GM12878 (cell line): ENCODE measurements around the gene BRME1. TPM values are rescaled to one million over a fixed set of nuclear protein-coding genes. Genes with fewer than 3 reads are reported as not detected.

ENCODE experiments used
- ATAC-seq: fragments of 200-7000 bp; cut with Tn5 transposase; 3 replicates; pipeline ENCODE4 v1.9.1; 2020; ENCODE audit warnings: mild to moderate bottlenecking, moderate library complexity
- BruUV-seq: library from RNA; stranded (reverse); fragments of 400-500 nt; replicated peaks from 2 replicates; lab custom pipeline; 2021; lab: Mats Ljungman, UMichigan
- CTCF ChIA-PET: fragments of 300-600 bp; sonication (Branson Sonifier 250); formaldehyde crosslinking; extraction: SDS; loops from one replicate; lab custom pipeline; 2021; ENCODE audit warnings: inconsistent platforms; lab: Yijun Ruan, JAX
- POLR2A ChIA-PET: fragments of 350-600 bp; formaldehyde crosslinking; extraction: SDS; loops from one replicate; lab custom pipeline; 2021; ENCODE audit warnings: inconsistent platforms; lab: Charles Lee
- RAD21 ChIA-PET: fragments of 300-600 bp; sonication (Branson Sonifier 250); formaldehyde crosslinking; loops from one replicate; lab custom pipeline; 2023; ENCODE audit warnings: antibody characterized with exemption; ENCODE audit not compliant: unreplicated experiment; lab: Charles Lee
- SMC1A ChIA-PET: fragments of 300-600 bp; sonication (Branson Sonifier 250); formaldehyde crosslinking; loops from one replicate; lab custom pipeline; 2023; ENCODE audit not compliant: unreplicated experiment, uncharacterized antibody; lab: Charles Lee
- DNase-seq: peaks from one replicate; pipeline ENCODE4 v3.0.0-alpha.2; 2011; ENCODE audit warnings: low read depth, low spot score
- FAIRE-seq: peaks from 3 replicates; lab custom pipeline; 2011; peaks lifted over from hg19 to GRCh38; lab: Jason Lieb, UNC
- H2AFZ ChIP-seq: 2 replicates; pipeline ENCODE4 v1.6.0; 2011; ENCODE audit warnings: low read depth, low read length, control low read depth; ENCODE audit not compliant: control insufficient read depth
- H3K27ac ChIP-seq: 2 replicates; pipeline ENCODE4 v1.5.1; 2011; ENCODE audit warnings: control low read depth; ENCODE audit not compliant: control insufficient read depth, insufficient read depth
- H3K27me3 ChIP-seq, 2 experiments: replicated peaks in 1 of 2; 2 replicates each; pipeline versions ENCODE4 v1.6.0 to v1.6.1; 2011; ENCODE audit warnings: low read length in 1 of 2; ENCODE audit not compliant: control insufficient read depth in 2 of 2, insufficient read depth in 2 of 2
- H3K36me3 ChIP-seq, 2 experiments: 2 replicates each; pipeline ENCODE4 v1.5.1; 2011; ENCODE audit warnings: low read length in 1 of 2; ENCODE audit not compliant: control insufficient read depth in 2 of 2, insufficient read depth in 2 of 2
- H3K4me1 ChIP-seq: 2 replicates; pipeline ENCODE4 v1.6.1; 2011; ENCODE audit warnings: mild to moderate bottlenecking, low read length, moderate library complexity, mixed read lengths; ENCODE audit not compliant: control insufficient read depth, insufficient read depth
- H3K4me2 ChIP-seq: 2 replicates; pipeline ENCODE4 v1.6.0; 2011; ENCODE audit warnings: control low read depth; ENCODE audit not compliant: control insufficient read depth, insufficient read depth
- H3K4me3 ChIP-seq: fragments of 200-600 bp; sonication (generic); 2 replicates; pipeline ENCODE4 v1.5.1; 2016
- H3K79me2 ChIP-seq: 2 replicates; pipeline ENCODE4 v1.6.0; 2011; ENCODE audit warnings: low read length; ENCODE audit not compliant: control insufficient read depth, insufficient read depth
- H3K9ac ChIP-seq: 2 replicates; pipeline ENCODE4 v1.8.0; 2011; ENCODE audit warnings: low read length, control low read depth, mixed read lengths; ENCODE audit not compliant: control insufficient read depth, insufficient read depth
- H3K9me3 ChIP-seq: replicated peaks from 3 replicates; pipeline ENCODE4 v1.5.1; 2011; ENCODE audit warnings: mild to moderate bottlenecking, low read length; ENCODE audit not compliant: control insufficient read depth, insufficient read depth
- H4K20me1 ChIP-seq: 2 replicates; pipeline ENCODE4 v1.6.0; 2011; ENCODE audit not compliant: control insufficient read depth, insufficient read depth
- HSF1 ChIP-seq: fragments of 150-350 bp; IDR thresholded peaks from 2 replicates; pipeline ENCODE4 v1.6.1; 2014; ENCODE audit warnings: mild to moderate bottlenecking, low read depth, low read length
- WGBS: methylation state at CpG from one replicate; pipeline ENCODE4 v1.1.6; 2016; ENCODE audit warnings: low lambda C conversion rate; ENCODE audit not compliant: insufficient replicate concordance, insufficient coverage; ENCODE audit errors: missing lambda C conversion rate; 5-methylcytosine and 5-hydroxymethylcytosine counted together
- in situ Hi-C: fragments of 300-500 bp; cut with MboI; formaldehyde crosslinking; loops from 9 replicates; pipeline ENCODE4 v1.14.3; 2018; ENCODE audit warnings: mixed read lengths
- intact Hi-C: fragments of 100-400 bp; cut with micrococcal nuclease; formaldehyde crosslinking; loops from one replicate; pipeline ENCODE4 v1.14.2; 2022; ENCODE audit not compliant: unreplicated experiment
- polyA plus RNA-seq, 11 experiments: library from polyadenylated mRNA; depleted of rRNA in 4 of 11; unstranded in 6 of 11; stranded (reverse) in 5 of 11; fragments of >200 nt; fragmentation: Nextera tagmentation in 4 of 11; fragmentation: Illumina TruSeq in 1 of 11; extraction: Ambion mirVana in 4 of 11; extraction: Trizol in 1 of 11; gene quantifications; 1 replicate in 1 of 11; 2 replicates in 10 of 11; pipeline versions ENCODE4 v1.2.1 to v1.2.3, GENCODE V29; 2011 to 2016; ENCODE audit warnings: inconsistent platforms in 2 of 11, missing spikeins in 2 of 11, low read depth in 1 of 11
- total RNA-seq, 4 experiments: library from RNA; depleted of rRNA in 3 of 4; stranded (reverse); fragments of >200 nt in 3 of 4; fragmentation: Illumina TruSeq in 1 of 4; extraction: Trizol in 1 of 4; gene quantifications; 2 replicates each; pipeline versions ENCODE4 v1.2.1 to v1.2.3, GENCODE V29; 2013 to 2021
- TF ChIP-seq, protein P1 (sequence below): fragments of 450-650 bp; formaldehyde crosslinking; IDR thresholded peaks from 2 replicates; pipeline ENCODE4 v1.5.0; 2022; ENCODE audit warnings: mild to moderate bottlenecking, missing genetic modification characterization

The BRME1 gene
- total and polyA plus RNA-seq, 10 of the 15 experiments (the other 5 are each of a cell fraction or from before 2014, with no cell fraction given): 0.07 to 2.2 (median 1.1) TPM; not detected in 1

DNA sequence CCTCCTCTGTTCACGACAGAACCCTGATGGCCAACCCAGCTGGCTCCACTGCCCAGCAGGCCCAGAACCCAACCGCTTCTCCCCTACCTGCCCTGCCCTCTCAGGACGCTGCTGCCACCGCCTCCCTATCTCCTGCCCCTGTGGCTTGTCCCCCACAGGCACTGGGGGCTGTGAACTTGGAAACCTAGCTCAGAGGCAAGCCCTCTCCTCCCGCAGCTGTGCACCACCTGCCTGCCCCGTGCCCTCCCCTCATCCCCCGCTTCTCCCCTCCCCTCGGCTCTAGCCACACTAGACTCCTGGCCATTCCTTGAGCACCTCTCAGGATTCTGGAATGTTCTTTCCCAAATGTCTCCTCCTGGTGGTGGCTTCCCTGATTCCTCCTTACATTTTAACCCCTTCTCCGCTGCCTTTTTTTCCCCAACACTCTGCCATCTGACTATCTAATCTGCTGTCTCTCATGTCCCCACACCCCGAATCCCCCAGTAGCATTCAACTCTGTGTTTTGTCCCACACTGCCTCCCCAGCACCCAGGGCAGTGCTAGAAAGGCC is 22.3 kb downstream of the BRME1 start:
- CTCF ChIA-PET: interaction anchor here (0.7 to 8.1 kb wide), 6 partner anchors 20 to 188 kb away, joined by 3 to 152 read pairs (median 16); partner anchors contain the start of genes IL27RA and MISP3
- Histone ChIP-seq H3K4me3 (no peak overlapping the region), H2AFZ (no peak overlapping the region), H3K9ac (no peak overlapping the region), H3K4me1 (peaks cover 25% of the 10 kb centered on the region), H3K4me2 (no peak overlapping the region), H3K79me2 (no peaks in the 10 kb centered on the region), H3K27me3 (no peaks in the 10 kb centered on the region), H3K27ac (no peak overlapping the region), H3K36me3 (no peaks in the 10 kb centered on the region), H3K9me3 (no peaks in the 10 kb centered on the region), H4K20me1 (no peaks in the 10 kb centered on the region)
- FAIRE-seq: no peak
- POLR2A ChIA-PET: interaction anchor here (0.6 kb wide), 1 partner anchor 35 kb away, joined by 11 read pairs; no protein-coding TSS in a partner anchor
- TF ChIP-seq HSF1: peak; percentile 73; the same call in 1 of the 2 replicates
- TF ChIP-seq, protein P1, sequence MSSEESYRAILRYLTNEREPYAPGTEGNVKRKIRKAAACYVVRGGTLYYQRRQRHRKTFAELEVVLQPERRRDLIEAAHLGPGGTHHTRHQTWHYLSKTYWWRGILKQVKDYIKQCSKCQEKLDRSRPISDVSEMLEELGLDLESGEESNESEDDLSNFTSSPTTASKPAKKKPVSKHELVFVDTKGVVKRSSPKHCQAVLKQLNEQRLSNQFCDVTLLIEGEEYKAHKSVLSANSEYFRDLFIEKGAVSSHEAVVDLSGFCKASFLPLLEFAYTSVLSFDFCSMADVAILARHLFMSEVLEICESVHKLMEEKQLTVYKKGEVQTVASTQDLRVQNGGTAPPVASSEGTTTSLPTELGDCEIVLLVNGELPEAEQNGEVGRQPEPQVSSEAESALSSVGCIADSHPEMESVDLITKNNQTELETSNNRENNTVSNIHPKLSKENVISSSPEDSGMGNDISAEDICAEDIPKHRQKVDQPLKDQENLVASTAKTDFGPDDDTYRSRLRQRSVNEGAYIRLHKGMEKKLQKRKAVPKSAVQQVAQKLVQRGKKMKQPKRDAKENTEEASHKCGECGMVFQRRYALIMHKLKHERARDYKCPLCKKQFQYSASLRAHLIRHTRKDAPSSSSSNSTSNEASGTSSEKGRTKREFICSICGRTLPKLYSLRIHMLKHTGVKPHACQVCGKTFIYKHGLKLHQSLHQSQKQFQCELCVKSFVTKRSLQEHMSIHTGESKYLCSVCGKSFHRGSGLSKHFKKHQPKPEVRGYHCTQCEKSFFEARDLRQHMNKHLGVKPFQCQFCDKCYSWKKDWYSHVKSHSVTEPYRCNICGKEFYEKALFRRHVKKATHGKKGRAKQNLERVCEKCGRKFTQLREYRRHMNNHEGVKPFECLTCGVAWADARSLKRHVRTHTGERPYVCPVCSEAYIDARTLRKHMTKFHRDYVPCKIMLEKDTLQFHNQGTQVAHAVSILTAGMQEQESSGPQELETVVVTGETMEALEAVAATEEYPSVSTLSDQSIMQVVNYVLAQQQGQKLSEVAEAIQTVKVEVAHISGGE (CRISPR knock-in tag): no peak
- RAD21 ChIA-PET: interaction anchor here (0.8 to 1.0 kb wide), 2 partner anchors 158 to 188 kb away, joined by 3 read pairs; no protein-coding TSS in a partner anchor
- WGBS: 68% methylated on average over 7 of the region's 10 CpGs
- no peak for DNase-seq
- no TSS peak for BruUV-seq
- intact Hi-C loops: loop anchor here (5.0 kb wide), 2 partner anchors 119 to 286 kb away; no protein-coding TSS in a partner anchor
- no peak for ATAC-seq
- in situ Hi-C loops: loop anchor here (5.0 to 25.0 kb wide), 2 partner anchors 189 to 454 kb away; partner anchors contain the start of gene MISP3
- SMC1A ChIA-PET: interaction anchor here (0.6 to 6.5 kb wide), 2 partner anchors 109 to 188 kb away, joined by 3 to 47 read pairs; partner anchors contain the start of genes C19orf53 and MISP3
